K562 (cell line): Measurements from ENCODE around the gene LAPTM5. TPM values are rescaled to one million over a fixed set of nuclear protein-coding genes. Genes with fewer than 3 reads are reported as not detected.

Experiments used
- ATAC-seq: fragments of 200-7000 bp; cut with Tn5 transposase; 3 replicates; pipeline ENCODE4 v1.9.1; 2020; ENCODE audit warnings: moderate library complexity
- BruUV-seq: library from RNA; stranded (reverse); fragments of 400-500 nt; replicated peaks from 2 replicates; lab custom pipeline; 2021; lab: Mats Ljungman, UMichigan
- CTCF ChIA-PET: fragments of 300-600 bp; formaldehyde crosslinking; extraction: SDS; loops from one replicate; lab custom pipeline; 2021; ENCODE audit warnings: low intra/inter-chr PET ratio; lab: Yijun Ruan, JAX
- POLR2A ChIA-PET: fragments of 300-600, 350-650 bp; sonication (Branson Sonifier 250); formaldehyde crosslinking; extraction: SDS; loops from one replicate; lab custom pipeline; 2021; ENCODE audit warnings: antibody characterized with exemption, inconsistent platforms; lab: Yijun Ruan, JAX
- DNase-seq, 4 experiments: peaks; one replicate each; pipeline versions ENCODE4 v3.0.0 to v3.0.0-alpha.2; 2011 to 2018; ENCODE audit warnings: low spot score in 3 of 4, mixed read lengths in 3 of 4; ENCODE audit errors: extremely low read depth in 1 of 4
- FAIRE-seq: peaks from 2 replicates; lab custom pipeline; 2011; peaks lifted over from hg19 to GRCh38; lab: Jason Lieb, UNC
- H2AFZ ChIP-seq: 2 replicates; pipeline ENCODE4 v1.6.0; 2011; ENCODE audit warnings: low read depth, low read length, control low read depth, inconsistent platforms
- H3K27ac ChIP-seq: fragments of 200-600 bp; 3 replicates; pipeline ENCODE4 v1.8.0; 2011; ENCODE audit warnings: low read depth, mild to moderate bottlenecking, control low read depth, inconsistent platforms, low read length, moderate library complexity, mixed read lengths; ENCODE audit errors: extremely low read depth
- H3K27me3 ChIP-seq, 2 experiments: fragments of 300-600 bp in 1 of 2; 2 replicates in 1 of 2; 3 replicates in 1 of 2; pipeline versions ENCODE4 v1.6.0 to v1.8.0; 2011; ENCODE audit warnings: inconsistent platforms in 2 of 2, low read length in 2 of 2, mild to moderate bottlenecking in 1 of 2, mixed read lengths in 1 of 2, moderate library complexity in 1 of 2; ENCODE audit not compliant: control insufficient read depth in 2 of 2, insufficient read depth in 2 of 2
- H3K36me3 ChIP-seq: fragments of 300-600 bp; 3 replicates; pipeline ENCODE4 v1.8.0; 2011; ENCODE audit warnings: mild to moderate bottlenecking, low read length, inconsistent platforms; ENCODE audit not compliant: control insufficient read depth, insufficient read depth
- H3K4me1 ChIP-seq, 2 experiments: fragments of 200-600 bp in 1 of 2; replicated peaks in 1 of 2; 2 replicates in 1 of 2; 3 replicates in 1 of 2; pipeline versions ENCODE4 v1.5.1 to v1.8.0; 2011; ENCODE audit warnings: inconsistent platforms in 2 of 2, low read length in 2 of 2, mild to moderate bottlenecking in 1 of 2, mixed read lengths in 1 of 2, moderate library complexity in 1 of 2; ENCODE audit not compliant: control insufficient read depth in 2 of 2, insufficient read depth in 2 of 2
- H3K4me2 ChIP-seq: 2 replicates; pipeline ENCODE4 v1.6.1; 2011; ENCODE audit warnings: low read length, control low read depth, inconsistent platforms, mixed read lengths; ENCODE audit not compliant: insufficient read depth
- H3K4me3 ChIP-seq: fragments of 200-600 bp; sonication (generic), shearing (Covaris generic); 2 replicates; pipeline ENCODE4 v1.5.1; 2016; ENCODE audit warnings: control low read depth, inconsistent platforms
- H3K79me2 ChIP-seq: fragments of 200-600 bp; 3 replicates; pipeline ENCODE4 v1.8.0; 2011; ENCODE audit warnings: low read length, inconsistent platforms; ENCODE audit not compliant: control insufficient read depth, insufficient read depth
- H3K9ac ChIP-seq, 2 experiments: 2 replicates each; pipeline versions ENCODE4 v1.6.0 to v1.6.1; 2011; ENCODE audit warnings: low read depth in 2 of 2, low read length in 2 of 2, control low read depth in 1 of 2, inconsistent platforms in 1 of 2, mild to moderate bottlenecking in 1 of 2, mixed read lengths in 1 of 2; ENCODE audit not compliant: insufficient read depth in 1 of 2
- H3K9me1 ChIP-seq: one replicate; pipeline ENCODE4 v1.6.0; 2011; ENCODE audit warnings: inconsistent platforms, mild to moderate bottlenecking, low read length, moderate library complexity; ENCODE audit not compliant: control insufficient read depth, insufficient read depth
- H3K9me3 ChIP-seq: replicated peaks from 2 replicates; pipeline ENCODE4 v1.5.1; 2011; ENCODE audit warnings: low read depth, low read length, inconsistent platforms; ENCODE audit not compliant: control insufficient read depth, insufficient read depth
- H4K20me1 ChIP-seq: replicated peaks from 2 replicates; pipeline ENCODE4 v1.6.1; 2011; ENCODE audit warnings: low read length, inconsistent platforms, mixed read lengths; ENCODE audit not compliant: control insufficient read depth, insufficient read depth
- BRCA1 ChIP-seq, 2 experiments: fragments of 450-650 bp in 1 of 2; sonication (generic) in 1 of 2; formaldehyde crosslinking in 1 of 2; IDR thresholded peaks; 2 replicates each; pipeline versions ENCODE4 v1.5.0 to v1.6.1; 2017 to 2020; ENCODE audit warnings: mild to moderate bottlenecking in 1 of 2, missing genetic modification reagents in 1 of 2
- ETS2 ChIP-seq: IDR thresholded peaks from 2 replicates; pipeline ENCODE4 v1.6.1; 2016; ENCODE audit warnings: borderline replicate concordance, missing genetic modification characterization, mild to moderate bottlenecking, moderate library complexity, missing compliant biosample characterization; ENCODE audit not compliant: poor library complexity, severe bottlenecking
- GABPA ChIP-seq: fragments of 200-800 bp; sonication (Bioruptor generic); conservative IDR thresholded peaks from 2 replicates; pipeline ENCODE4 v1.6.1; 2016; ENCODE audit warnings: low read depth, missing genetic modification characterization, missing compliant biosample characterization
- HDAC2 ChIP-seq: fragments of 450-650 bp; IDR thresholded peaks from 2 replicates; pipeline ENCODE4 v1.6.1; 2016; ENCODE audit warnings: mild to moderate bottlenecking
- KLF6 ChIP-seq: fragments of 250-450 bp; sonication (Bioruptor Pico); IDR thresholded peaks from 2 replicates; pipeline ENCODE4 v1.4.0; 2020; ENCODE audit warnings: mild to moderate bottlenecking, moderate library complexity, borderline replicate concordance
- NCOA6 ChIP-seq: fragments of 450-650 bp; IDR thresholded peaks from 2 replicates; pipeline ENCODE4 v1.6.1; 2017; ENCODE audit warnings: mild to moderate bottlenecking
- PHF8 ChIP-seq: fragments of 200-600 bp; sonication (generic); IDR thresholded peaks from 2 replicates; pipeline ENCODE4 v1.6.1; 2012; ENCODE audit warnings: mixed run types, mild to moderate bottlenecking, inconsistent platforms, low read length, moderate library complexity, borderline replicate concordance
- RFX5 ChIP-seq: IDR thresholded peaks from 2 replicates; pipeline ENCODE4 v1.6.1; 2011; ENCODE audit warnings: low read depth, mild to moderate bottlenecking, improper control_type of control experiment, low read length
- SMAD4 ChIP-seq: fragments of 250-450 bp; sonication (Bioruptor Pico); conservative IDR thresholded peaks from 2 replicates; pipeline ENCODE4 v1.8.0; 2021; ENCODE audit warnings: inconsistent platforms, mild to moderate bottlenecking, moderate library complexity
- WGBS: fragments of 100-300 bp; shearing (Covaris generic); methylation state at CpG from one replicate; pipeline ENCODE4 v1.1.6; 2016; ENCODE audit warnings: low coverage, mixed read lengths; ENCODE audit not compliant: insufficient coverage; ENCODE audit errors: missing lambda C conversion rate; 5-methylcytosine and 5-hydroxymethylcytosine counted together
- in situ Hi-C: fragments of 300-500 bp; cut with MboI; formaldehyde crosslinking; loops from 4 replicates; pipeline ENCODE4 v1.15.0; 2018; ENCODE audit warnings: inconsistent platforms, mixed read lengths
- intact Hi-C: fragments of 100-400 bp; cut with micrococcal nuclease; formaldehyde crosslinking; loops from 2 replicates; pipeline ENCODE4 v1.14.2; 2022
- polyA plus RNA-seq, 8 experiments: library from polyadenylated mRNA; depleted of rRNA in 4 of 8; stranded (reverse) in 5 of 8; unstranded in 3 of 8; fragments of >200 nt; fragmentation: Nextera tagmentation in 2 of 8; fragmentation: Illumina TruSeq in 1 of 8; extraction: Ambion mirVana in 2 of 8; extraction: Trizol in 1 of 8; gene quantifications; 2 replicates each; pipeline versions ENCODE4 v1.2.1 to v1.2.3, GENCODE V29; 2011 to 2014; ENCODE audit warnings: inconsistent platforms in 1 of 8, missing spikeins in 1 of 8
- total RNA-seq, 7 experiments: library from RNA; depleted of rRNA in 6 of 7; stranded (reverse); fragments of >200 nt in 6 of 7; fragmentation: Illumina TruSeq in 2 of 7; extraction: Trizol in 2 of 7; gene quantifications; 2 replicates each; pipeline versions ENCODE4 v1.2.1 to v1.2.3, GENCODE V29; 2011 to 2021; ENCODE audit warnings: low replicate concordance in 1 of 7
- TF ChIP-seq, protein P1 (sequence below), 2 experiments: IDR thresholded peaks in 1 of 2; conservative IDR thresholded peaks in 1 of 2; 2 replicates each; pipeline ENCODE4 v1.6.1; 2016; ENCODE audit warnings: low read depth in 2 of 2, mild to moderate bottlenecking in 1 of 2, missing compliant biosample characterization in 1 of 2, missing genetic modification characterization in 1 of 2, moderate library complexity in 1 of 2

The LAPTM5 gene
- total and polyA plus RNA-seq, 9 of the 15 experiments (the other 6 are each of a cell fraction or from before 2014, with no cell fraction given): 2.4 to 47.3 (median 20.3) TPM

DNA sequence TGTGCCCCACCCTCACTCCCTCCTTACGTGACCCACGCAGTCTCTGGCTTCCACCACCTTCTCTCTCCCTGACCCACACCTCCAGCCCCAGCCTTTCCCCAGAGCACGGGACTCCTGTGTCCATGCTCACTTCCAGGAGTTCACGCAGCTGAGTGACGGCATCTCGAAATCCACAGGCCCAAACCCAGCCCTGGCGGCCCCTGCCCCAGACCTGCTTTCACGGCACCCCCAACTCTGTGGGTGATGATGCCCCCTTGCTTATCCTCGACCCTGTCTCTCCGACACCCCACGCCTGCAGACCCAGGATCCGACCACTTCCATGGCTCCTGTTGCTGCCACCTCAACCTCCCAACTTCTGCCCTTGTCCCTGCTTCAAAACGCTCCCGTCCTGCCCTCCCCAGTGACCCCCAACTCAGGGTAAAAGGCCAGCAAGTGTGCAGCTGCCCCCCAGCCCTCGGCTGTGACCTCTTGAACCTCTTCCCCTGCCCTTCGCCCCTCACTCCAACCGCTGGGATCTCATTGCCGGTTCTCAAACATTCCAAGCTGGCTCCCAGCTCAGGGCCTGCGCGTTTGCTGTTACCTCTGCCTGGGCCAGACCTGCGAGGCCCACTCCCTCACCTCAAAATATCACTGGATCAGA is 30.4 kb upstream of the LAPTM5 start (continued):
- TF ChIP-seq RFX5 (no peak), BRCA1 (IDR thresholded peaks at IDR 0.05) (no peak), BRCA1 (CRISPR knock-in tag; IDR thresholded peaks at IDR 0.05) (no peak)
- TF ChIP-seq, protein P1, sequence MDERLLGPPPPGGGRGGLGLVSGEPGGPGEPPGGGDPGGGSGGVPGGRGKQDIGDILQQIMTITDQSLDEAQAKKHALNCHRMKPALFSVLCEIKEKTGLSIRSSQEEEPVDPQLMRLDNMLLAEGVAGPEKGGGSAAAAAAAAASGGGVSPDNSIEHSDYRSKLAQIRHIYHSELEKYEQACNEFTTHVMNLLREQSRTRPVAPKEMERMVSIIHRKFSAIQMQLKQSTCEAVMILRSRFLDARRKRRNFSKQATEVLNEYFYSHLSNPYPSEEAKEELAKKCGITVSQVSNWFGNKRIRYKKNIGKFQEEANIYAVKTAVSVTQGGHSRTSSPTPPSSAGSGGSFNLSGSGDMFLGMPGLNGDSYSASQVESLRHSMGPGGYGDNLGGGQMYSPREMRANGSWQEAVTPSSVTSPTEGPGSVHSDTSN (CRISPR knock-in tag; IDR thresholded peaks at IDR 0.05; ENCODE audit: low read depth): no peak
- TF ChIP-seq, protein P1 (tag; conservative IDR thresholded peaks at IDR 0.05; ENCODE audit: low read depth): no peak

DNA sequence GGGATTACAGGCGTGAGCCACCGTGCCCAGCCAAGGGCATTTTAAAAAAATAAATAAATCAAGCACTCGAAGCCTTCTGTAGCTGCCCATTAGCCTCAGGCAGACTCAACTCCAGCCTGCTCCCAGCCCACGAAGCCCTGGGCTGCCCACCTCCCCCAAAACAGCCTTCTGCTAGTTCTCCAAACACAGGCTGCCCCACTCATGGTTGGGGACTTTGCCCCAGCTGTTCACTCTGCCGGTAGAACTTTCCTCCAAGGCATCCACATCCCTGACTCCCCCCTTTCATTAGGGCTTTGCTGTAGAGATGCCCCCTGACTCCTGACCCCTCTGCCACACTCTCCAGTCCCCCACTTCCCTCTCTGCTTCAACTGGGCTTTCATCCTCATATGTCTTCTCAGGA is 29.7 kb upstream of the LAPTM5 start:
- ATAC-seq: no peak
- no peaks in the 10 kb centered on the region for H3K36me3 ChIP-seq
- no peaks in the 10 kb centered on the region for H4K20me1 ChIP-seq
- peak overlapping the region in 1 of 2 experiments; percentile 53; a peak in 2 of 4 replicates for H3K9ac ChIP-seq
- no peak for FAIRE-seq
- in situ Hi-C loops: no loop called here
- no peak for TF ChIP-seq PHF8
- no peak for TF ChIP-seq NCOA6
- TF ChIP-seq GABPA (tag): no peak
- no peak for TF ChIP-seq HDAC2
- no peak for TF ChIP-seq SMAD4 (CRISPR knock-in tag)
- no peak for TF ChIP-seq ETS2 (tag)
- no peak for TF ChIP-seq KLF6 (CRISPR knock-in tag)
- TF ChIP-seq, all 486 proteins: peak for 0
- no peaks in the 10 kb centered on the region for H3K79me2 ChIP-seq
- no peaks in the 10 kb centered on the region for H3K9me1 ChIP-seq
- peaks cover 0 to 4% of the 10 kb centered on the region in 2 experiments; a peak in 1 of 5 replicates for H3K27me3 ChIP-seq
- POLR2A ChIA-PET: interaction anchor here (0.7 to 1.3 kb wide), 5 partner anchors 14 to 366 kb away, joined by 3 read pairs; no protein-coding TSS in a partner anchor
- no peak overlapping the region for H2AFZ ChIP-seq
- no peak overlapping the region for H3K27ac ChIP-seq
- H3K4me2 ChIP-seq: no peak overlapping the region
- intact Hi-C loops: loop anchor here (10.0 kb wide), 1 partner anchor 388 kb away; no protein-coding TSS in a partner anchor
- BruUV-seq: no TSS peak
- H3K4me1 ChIP-seq: peaks cover 15 to 30% of the 10 kb centered on the region in 2 experiments
- H3K4me3 ChIP-seq: no peak overlapping the region
- 31% methylated on average over 5 of the region's 5 CpGs for WGBS
- no peaks in the 10 kb centered on the region for H3K9me3 ChIP-seq
- CTCF ChIA-PET: no interaction called here
- no peak for DNase-seq
